Muscle of leg (tissue), 11 donors: ENCODE results near the gene SVIP. TPM values are rescaled to one million over a fixed set of nuclear protein-coding genes. Genes with fewer than 3 reads are reported as not detected.

Experiments
- DNase-seq: peaks from one replicate; pipeline ENCODE4 v3.0.0; 2013
- H3K27ac ChIP-seq: one replicate; pipeline ENCODE4 v1.5.1; 2013; ENCODE audit warnings: mild to moderate bottlenecking, low read length, control low read depth
- H3K27me3 ChIP-seq: one replicate; pipeline ENCODE4 v1.6.1; 2013; ENCODE audit warnings: low read length; ENCODE audit not compliant: control insufficient read depth, insufficient read depth
- H3K36me3 ChIP-seq: one replicate; pipeline ENCODE4 v1.6.1; 2013; ENCODE audit warnings: low read length; ENCODE audit not compliant: control insufficient read depth, insufficient read depth
- H3K4me1 ChIP-seq: one replicate; pipeline ENCODE4 v1.6.1; 2013; ENCODE audit warnings: low read length; ENCODE audit not compliant: control insufficient read depth, insufficient read depth
- H3K4me3 ChIP-seq: one replicate; pipeline ENCODE4 v1.5.1; 2013; ENCODE audit warnings: low read length, control low read depth
- H3K9me3 ChIP-seq: replicated peaks from 2 replicates; pipeline ENCODE4 v1.6.1; 2013; ENCODE audit warnings: low read depth, low read length; ENCODE audit not compliant: control insufficient read depth
- WGBS: methylation state at CpG from one replicate; pipeline ENCODE4 v1.1.5; 2013; ENCODE audit warnings: missing lambda C conversion rate; ENCODE audit not compliant: insufficient coverage; 5-methylcytosine and 5-hydroxymethylcytosine counted together
- polyA plus RNA-seq, 8 donors: library from polyadenylated mRNA; unstranded; fragments of 120-200 nt; gene quantifications; one replicate each; pipeline versions ENCODE4 v1.2.1 to v1.2.3, GENCODE V29; 2013; ENCODE audit warnings: inconsistent platforms in 1 of 8, low replicate concordance in 1 of 8; ENCODE audit not compliant: insufficient read length in 8 of 8, insufficient read depth in 1 of 8
- total RNA-seq: library from RNA; stranded (reverse); fragments of 120-200 nt; gene quantifications from one replicate; pipeline ENCODE4 v1.2.4, GENCODE V29; 2013

SVIP gene
- total and polyA plus RNA-seq, 9 donors = 8.5 to 13.0 (median 9.5) TPM

DNA sequence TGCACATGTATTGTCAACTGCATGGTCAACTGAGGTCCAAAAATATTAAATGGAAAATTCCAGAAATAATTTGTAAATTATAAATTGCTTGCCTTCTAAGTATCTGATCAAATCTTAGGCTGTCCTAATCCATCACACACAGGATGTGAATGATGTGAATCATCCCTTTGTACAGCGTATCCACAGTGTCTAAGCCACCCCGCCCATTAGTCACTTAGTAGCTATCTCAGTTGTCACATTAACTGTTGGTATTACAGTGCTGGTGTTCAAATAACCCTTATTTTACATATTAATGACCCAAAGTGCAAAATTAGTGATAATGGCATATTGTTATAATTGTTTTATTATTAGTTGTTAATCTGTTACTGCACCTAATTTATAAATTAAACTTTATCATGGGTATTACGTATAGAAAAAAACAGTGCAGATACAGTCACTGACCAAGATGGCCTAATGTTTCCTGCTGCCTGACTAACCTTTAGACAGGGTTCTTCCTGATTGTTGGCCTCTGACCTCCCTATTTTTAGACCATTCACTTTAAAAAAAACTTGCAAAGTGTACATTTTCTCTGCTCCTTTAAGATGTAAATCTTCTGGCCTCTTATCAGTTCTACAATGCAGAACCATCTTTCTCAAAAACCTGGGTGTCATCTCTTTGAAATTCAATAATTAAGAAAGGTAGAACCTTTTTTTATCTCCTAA is 2.9 kb upstream of the SVIP start:
- no CpG with 5 or more reads among the region's 3 CpGs for WGBS
- Histone ChIP-seq H3K27ac (no peak overlapping the region), H3K9me3 (no peaks in the 10 kb centered on the region), H3K4me1 (no peaks in the 10 kb centered on the region), H3K36me3 (no peaks in the 10 kb centered on the region), H3K4me3 (no peak overlapping the region), H3K27me3 (no peaks in the 10 kb centered on the region)
- DNase-seq = no peak

- Histone ChIP-seq H3K36me3 (peaks cover 1% of the 10 kb centered on the region), H3K27ac (peak overlapping the region; percentile 59), H3K27me3 (no peaks in the 10 kb centered on the region), H3K9me3 (no peaks in the 10 kb centered on the region), H3K4me3 (peak overlapping the region; percentile 24), H3K4me1 (no peaks in the 10 kb centered on the region)
- WGBS = no CpG with 5 or more reads among the region's 4 CpGs
- DNase-seq = no peak
These were observed 447 bp upstream of the SVIP start for GRCh38 chr11:22830082-22830414.

DNA sequence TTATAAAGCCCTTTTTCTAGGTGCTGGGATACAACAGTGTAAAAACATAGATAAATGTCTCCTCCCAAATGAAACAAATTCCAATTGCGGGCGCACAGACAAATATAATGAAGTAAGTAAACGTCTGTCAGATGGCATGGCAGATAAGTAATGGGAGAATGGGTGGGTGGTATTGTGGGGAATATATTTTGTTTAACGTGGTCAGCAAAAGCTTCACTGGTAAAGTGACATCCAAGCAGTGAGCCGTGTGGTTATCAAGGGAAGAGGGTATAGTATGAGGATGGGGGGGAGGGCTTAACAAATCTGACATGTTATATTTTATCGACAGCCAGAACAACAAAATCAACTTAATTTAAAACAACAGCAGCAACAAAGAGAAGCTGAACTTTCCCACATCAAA is 1.2 kb downstream of the SVIP start:
- 75% methylated on average over 4 of the region's 6 CpGs for WGBS
- DNase-seq = no peak
- no peaks in the 10 kb centered on the region for H3K9me3 ChIP-seq
- peaks cover 4% of the 10 kb centered on the region for H3K36me3 ChIP-seq
- H3K4me3 ChIP-seq = no peak overlapping the region
- no peaks in the 10 kb centered on the region for H3K4me1 ChIP-seq
- no peak overlapping the region for H3K27ac ChIP-seq
- no peaks in the 10 kb centered on the region for H3K27me3 ChIP-seq

DNA sequence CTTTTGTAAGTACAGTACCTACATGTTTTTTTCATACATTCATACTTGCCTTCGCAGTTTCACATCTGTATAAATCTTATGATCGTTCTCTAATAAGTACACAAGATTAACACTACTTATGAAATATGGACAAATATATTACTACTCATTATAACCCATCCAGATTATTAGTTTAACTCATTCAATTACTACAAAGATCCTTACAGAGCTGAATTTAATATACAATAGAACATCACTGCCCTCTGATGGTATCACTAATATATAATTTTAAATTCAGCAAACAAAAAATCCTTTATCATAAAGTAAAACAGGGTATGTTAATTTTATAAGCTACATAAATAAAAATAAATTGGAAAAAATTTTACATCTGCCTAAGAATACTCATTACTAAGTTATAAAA is 7.4 kb downstream of the SVIP start:
- Histone ChIP-seq H3K4me1 (no peaks in the 10 kb centered on the region), H3K27ac (no peak overlapping the region), H3K9me3 (no peaks in the 10 kb centered on the region), H3K36me3 (peaks cover 6% of the 10 kb centered on the region), H3K27me3 (no peaks in the 10 kb centered on the region), H3K4me3 (no peak overlapping the region)
- DNase-seq = no peak
- no CpG with 5 or more reads among the region's 2 CpGs for WGBS

DNA sequence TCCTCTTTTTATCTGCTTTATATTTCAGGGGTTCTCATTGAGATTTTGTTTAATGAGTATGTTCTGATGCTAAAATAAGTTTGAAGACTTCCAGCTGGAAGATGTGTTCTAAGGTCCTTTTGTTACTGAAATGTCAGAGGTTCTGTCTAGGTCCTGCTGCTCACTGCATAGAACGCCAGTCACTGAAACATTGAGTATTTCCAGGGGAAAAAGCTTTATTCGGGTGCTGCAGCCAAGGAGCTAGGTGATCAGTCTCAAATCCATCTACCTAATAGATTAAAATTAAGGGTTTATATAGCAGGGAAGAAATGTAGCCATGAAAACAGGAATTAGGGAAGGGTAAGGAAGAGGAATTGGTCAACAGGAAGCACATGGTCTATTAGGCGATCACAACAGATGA is 19.7 kb downstream of the SVIP start:
- Histone ChIP-seq H3K27ac (no peak overlapping the region), H3K4me3 (no peak overlapping the region), H3K36me3 (no peaks in the 10 kb centered on the region), H3K27me3 (no peaks in the 10 kb centered on the region), H3K9me3 (no peaks in the 10 kb centered on the region), H3K4me1 (peaks cover 3% of the 10 kb centered on the region)
- DNase-seq = no peak
- WGBS = 100% methylated on average over 1 of the region's 3 CpGs

DNA sequence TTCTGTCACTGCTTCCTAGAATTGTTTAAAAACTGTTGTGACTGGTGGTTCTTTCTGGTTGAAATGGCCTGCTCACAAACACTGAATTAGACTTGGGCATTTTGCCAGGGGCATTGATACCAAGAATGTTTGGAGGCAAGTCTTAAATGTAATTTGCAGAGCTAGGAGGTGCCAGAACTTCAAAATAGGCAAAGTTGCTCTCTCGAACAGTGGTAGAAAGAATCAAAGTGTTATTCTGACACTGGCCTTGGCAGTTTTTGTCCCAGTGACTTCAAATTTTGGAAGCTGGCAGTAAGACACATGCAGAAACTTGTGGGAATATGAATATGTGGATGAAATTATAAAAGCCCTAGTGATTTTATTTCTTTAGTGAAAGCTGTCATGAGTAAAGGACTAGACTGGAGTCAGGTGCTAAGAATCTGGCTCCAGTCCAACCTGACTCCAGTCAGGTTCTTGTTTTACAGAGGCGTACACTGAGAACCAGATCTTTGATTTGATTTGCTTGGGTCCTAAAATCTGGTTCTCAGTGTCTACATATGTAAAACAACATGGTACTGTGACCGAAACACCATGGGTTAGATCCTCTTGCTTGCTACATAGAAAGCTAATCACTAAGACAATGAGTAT is 20.9 kb downstream of the SVIP start:
- H3K27me3 ChIP-seq = no peaks in the 10 kb centered on the region
- no peak for DNase-seq
- H3K27ac ChIP-seq = peak overlapping the region; percentile 74
- no peaks in the 10 kb centered on the region for H3K36me3 ChIP-seq
- no peak overlapping the region for H3K4me3 ChIP-seq
- peaks cover 3% of the 10 kb centered on the region for H3K4me1 ChIP-seq
- H3K9me3 ChIP-seq = no peaks in the 10 kb centered on the region
- 76% methylated on average over 2 of the region's 3 CpGs for whole genome bisulfite sequencing

GRCh38 chr11:22807855-22808570 is 21.6 kb downstream of the SVIP start:
- Histone ChIP-seq H3K4me3 (no peak overlapping the region), H3K9me3 (no peaks in the 10 kb centered on the region), H3K27ac (peak overlapping the region; percentile 75), H3K27me3 (no peaks in the 10 kb centered on the region), H3K36me3 (no peaks in the 10 kb centered on the region), H3K4me1 (peaks cover 3% of the 10 kb centered on the region)
- DNase-seq = peak; percentile 56
- no CpG with 5 or more reads among the region's 2 CpGs for WGBS

DNA sequence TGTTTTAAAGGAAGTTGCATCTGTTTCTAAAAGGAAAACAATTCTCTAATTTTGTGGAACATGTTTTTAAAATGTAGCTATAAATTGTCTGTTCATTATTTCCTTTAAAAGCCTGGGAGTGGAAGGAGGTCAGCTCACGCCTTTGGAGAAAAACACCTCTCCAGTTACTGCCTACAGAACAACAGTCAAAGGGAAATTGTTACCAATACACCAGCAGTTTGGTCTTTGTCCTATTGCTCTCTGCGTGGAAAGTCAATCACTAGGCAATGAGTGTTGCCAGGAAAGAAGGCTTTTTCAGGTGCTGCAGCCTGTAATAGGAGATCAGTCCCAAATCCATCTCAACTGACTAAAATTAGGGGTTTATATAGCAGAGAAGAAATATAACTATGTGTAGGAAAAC is 22.2 kb downstream of the SVIP start:
- Histone ChIP-seq H3K36me3 (no peaks in the 10 kb centered on the region), H3K27me3 (no peaks in the 10 kb centered on the region), H3K4me1 (peaks cover 3% of the 10 kb centered on the region), H3K4me3 (no peak overlapping the region), H3K27ac (peak overlapping the region; percentile 75), H3K9me3 (no peaks in the 10 kb centered on the region)
- peak; percentile 21 for DNase-seq
- no CpG with 5 or more reads among the region's 2 CpGs for WGBS

DNA sequence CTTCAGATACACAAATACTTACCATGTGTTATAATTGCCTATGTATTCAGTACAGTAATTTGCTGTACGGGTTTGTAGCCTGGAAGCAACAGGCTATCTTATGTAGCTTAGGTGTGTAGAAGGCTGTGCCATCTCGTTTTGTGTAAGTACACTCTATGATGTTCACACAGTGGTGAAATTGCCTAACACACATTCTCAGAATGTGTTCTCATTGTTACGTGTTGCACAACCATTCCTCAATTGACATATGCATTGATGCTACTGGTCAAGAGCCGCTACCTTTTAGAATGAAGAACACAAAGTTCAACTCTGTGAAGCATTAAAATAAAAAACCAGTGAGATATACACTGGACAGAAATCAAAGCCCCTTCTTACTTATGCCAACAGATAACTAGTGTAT is 26.7 kb downstream of the SVIP start:
- Histone ChIP-seq H3K4me1 (no peaks in the 10 kb centered on the region), H3K27me3 (no peaks in the 10 kb centered on the region), H3K27ac (no peak overlapping the region), H3K4me3 (no peak overlapping the region), H3K9me3 (no peaks in the 10 kb centered on the region), H3K36me3 (no peaks in the 10 kb centered on the region)
- 100% methylated on average over 1 of the region's 4 CpGs for WGBS
- no peak for DNase-seq

DNA sequence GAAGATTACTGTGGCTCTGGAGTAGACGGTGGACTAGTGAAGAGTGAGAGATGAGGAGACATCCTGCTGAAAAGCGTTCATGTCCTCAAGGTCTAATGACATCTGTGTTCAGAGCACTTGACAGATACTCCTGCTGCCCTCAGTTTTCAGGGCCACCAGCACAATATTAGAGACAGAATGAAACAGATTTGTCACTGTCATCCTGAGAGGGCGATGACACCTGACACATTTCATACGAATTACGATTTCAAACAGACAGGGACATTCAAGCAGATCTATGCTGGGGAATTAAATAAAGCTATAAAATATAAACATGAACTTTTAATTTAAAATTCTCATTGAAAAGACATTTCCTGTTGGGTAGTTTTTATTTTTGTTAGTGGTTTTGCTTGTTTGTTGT is 29.1 kb downstream of the SVIP start:
- Histone ChIP-seq H3K4me1 (no peaks in the 10 kb centered on the region), H3K9me3 (no peaks in the 10 kb centered on the region), H3K27ac (no peak overlapping the region), H3K4me3 (no peak overlapping the region), H3K36me3 (no peaks in the 10 kb centered on the region), H3K27me3 (no peaks in the 10 kb centered on the region)
- 70% methylated on average over 2 of the region's 5 CpGs for WGBS
- DNase-seq = no peak
